CD14-positive monocyte (primary cell): ENCODE results near the gene EIF2S3B. TPM values are rescaled to one million over a fixed set of nuclear protein-coding genes. Genes with fewer than 3 reads are reported as not detected.
"Not testable (repeated sequence)": the region's sequence is repeated elsewhere in the genome, so short reads cannot be mapped to it uniquely, and the experiment has no call there.

Experiments used
- DNase-seq, 3 donors: peaks; one replicate each; pipeline ENCODE4 v3.0.0-alpha.2; 2011 to 2022
- H2AFZ ChIP-seq: 2 replicates; pipeline ENCODE4 v1.6.0; 2012; ENCODE audit warnings: mild to moderate bottlenecking, low read depth, low read length, inconsistent platforms; ENCODE audit not compliant: insufficient read depth, poor library complexity, severe bottlenecking
- H3K27ac ChIP-seq, 2 donors: 1 replicate in 1 of 2; 2 replicates in 1 of 2; pipeline ENCODE4 v1.5.1; 2012 to 2013; ENCODE audit warnings: low read length in 2 of 2, control low read depth in 1 of 2, inconsistent platforms in 1 of 2, low read depth in 1 of 2, mild to moderate bottlenecking in 1 of 2
- H3K27me3 ChIP-seq, 2 donors: one replicate each; pipeline versions ENCODE4 v1.6.0 to v1.6.1; 2011 to 2013; ENCODE audit warnings: low read length in 2 of 2; ENCODE audit not compliant: control insufficient read depth in 2 of 2, insufficient read depth in 2 of 2
- H3K36me3 ChIP-seq, 2 donors: replicated peaks in 1 of 2; 1 replicate in 1 of 2; 2 replicates in 1 of 2; pipeline versions ENCODE4 v1.5.1 to v1.6.1; 2012 to 2013; ENCODE audit warnings: low read length in 2 of 2, control low read depth in 1 of 2, inconsistent platforms in 1 of 2, mild to moderate bottlenecking in 1 of 2; ENCODE audit not compliant: insufficient read depth in 2 of 2, control insufficient read depth in 1 of 2
- H3K4me1 ChIP-seq, 2 donors: 1 replicate in 1 of 2; 2 replicates in 1 of 2; pipeline versions ENCODE4 v1.5.1 to v1.6.1; 2012 to 2013; ENCODE audit warnings: low read length in 2 of 2, control low read depth in 1 of 2, inconsistent platforms in 1 of 2, mild to moderate bottlenecking in 1 of 2, moderate library complexity in 1 of 2; ENCODE audit not compliant: insufficient read depth in 2 of 2, control insufficient read depth in 1 of 2
- H3K4me2 ChIP-seq: replicated peaks from 2 replicates; pipeline ENCODE3; 2012; ENCODE audit warnings: low read length, moderate library complexity, mild to moderate bottlenecking; ENCODE audit not compliant: poor library complexity, severe bottlenecking; ENCODE audit errors: extremely low read depth
- H3K4me3 ChIP-seq, 3 experiments: fragments of 200-600 bp in 1 of 3; sonication (generic) in 1 of 3; replicated peaks in 1 of 3; 1 replicate in 2 of 3; 2 replicates in 1 of 3; pipeline ENCODE4 v1.5.1; 2011 to 2013; ENCODE audit warnings: low read length in 3 of 3, mild to moderate bottlenecking in 3 of 3, control low read depth in 2 of 3, low read depth in 2 of 3, inconsistent platforms in 1 of 3, moderate library complexity in 1 of 3
- H3K79me2 ChIP-seq: 2 replicates; pipeline ENCODE4 v1.6.0; 2012; ENCODE audit warnings: mild to moderate bottlenecking, control low read depth, inconsistent platforms, low read length, moderate library complexity; ENCODE audit not compliant: insufficient read depth
- H3K9ac ChIP-seq: 2 replicates; pipeline ENCODE4 v1.6.0; 2017; ENCODE audit warnings: low read length, mild to moderate bottlenecking; ENCODE audit not compliant: insufficient read depth, poor library complexity, severe bottlenecking
- H3K9me3 ChIP-seq, 2 donors: replicated peaks in 1 of 2; 1 replicate in 1 of 2; 2 replicates in 1 of 2; pipeline versions ENCODE4 v1.5.1 to v1.6.1; 2012 to 2013; ENCODE audit warnings: low read length in 2 of 2, control low read depth in 1 of 2; ENCODE audit not compliant: control insufficient read depth in 1 of 2, insufficient read depth in 1 of 2
- H4K20me1 ChIP-seq: 2 replicates; pipeline ENCODE4 v1.6.0; 2012; ENCODE audit warnings: mild to moderate bottlenecking, low read length, control low read depth, moderate library complexity; ENCODE audit not compliant: insufficient read depth
- H3K27ac Mint-ChIP-seq, 7 donors: one replicate each; pipeline ENCODE4 v1.8.0; 2020; ENCODE audit warnings: mild to moderate bottlenecking in 7 of 7, mixed read lengths in 7 of 7, moderate library complexity in 6 of 7, inconsistent platforms in 2 of 7
- H3K27me3 Mint-ChIP-seq, 3 donors: one replicate each; pipeline ENCODE4 v1.8.0; 2021 to 2022; ENCODE audit warnings: low read depth in 3 of 3, mild to moderate bottlenecking in 3 of 3, mixed read lengths in 3 of 3, moderate library complexity in 3 of 3, inconsistent platforms in 1 of 3
- H3K36me3 Mint-ChIP-seq, 2 donors: one replicate each; pipeline ENCODE4 v1.8.0; 2020; ENCODE audit warnings: mixed read lengths in 2 of 2, inconsistent platforms in 1 of 2, mild to moderate bottlenecking in 1 of 2
- H3K4me1 Mint-ChIP-seq: one replicate; pipeline ENCODE4 v1.8.0; 2020; ENCODE audit warnings: mild to moderate bottlenecking, mixed read lengths
- H3K4me3 Mint-ChIP-seq, 2 donors: one replicate each; pipeline ENCODE4 v1.8.0; 2020; ENCODE audit warnings: mild to moderate bottlenecking in 2 of 2, mixed read lengths in 2 of 2, moderate library complexity in 1 of 2
- H3K9me3 Mint-ChIP-seq, 7 donors: one replicate each; pipeline ENCODE4 v1.8.0; 2020 to 2022; ENCODE audit warnings: mixed read lengths in 7 of 7, mild to moderate bottlenecking in 6 of 7, moderate library complexity in 6 of 7, inconsistent platforms in 2 of 7
- WGBS: methylation state at CpG from one replicate; pipeline ENCODE4 v1.1.5; 2013; ENCODE audit warnings: missing lambda C conversion rate; ENCODE audit not compliant: insufficient coverage; 5-methylcytosine and 5-hydroxymethylcytosine counted together
- intact Hi-C, 2 donors: fragments of 100-400 bp; cut with micrococcal nuclease; formaldehyde crosslinking; loops; one replicate each; pipeline versions ENCODE4 v1.15.0 to v1.15.1; 2023
- polyA plus RNA-seq, 3 donors: library from polyadenylated mRNA; depleted of rRNA in 1 of 3; unstranded in 2 of 3; stranded (reverse) in 1 of 3; fragments of 300-500 nt in 2 of 3; fragments of >200 nt in 1 of 3; fragmentation: Illumina TruSeq in 2 of 3; gene quantifications; 1 replicate in 2 of 3; 2 replicates in 1 of 3; pipeline ENCODE4 v1.2.3, GENCODE V29; 2012 to 2021
- TF ChIP-seq, protein P1 (sequence below): fragments of 200-600 bp; IDR thresholded peaks from one replicate; pipeline ENCODE4 v1.8.0; 2022; ENCODE audit warnings: antibody characterized with exemption, mild to moderate bottlenecking

The EIF2S3B gene
- polyA plus RNA-seq, 3 donors: 0.30 to 2.5 (median 0.37) TPM

DNA sequence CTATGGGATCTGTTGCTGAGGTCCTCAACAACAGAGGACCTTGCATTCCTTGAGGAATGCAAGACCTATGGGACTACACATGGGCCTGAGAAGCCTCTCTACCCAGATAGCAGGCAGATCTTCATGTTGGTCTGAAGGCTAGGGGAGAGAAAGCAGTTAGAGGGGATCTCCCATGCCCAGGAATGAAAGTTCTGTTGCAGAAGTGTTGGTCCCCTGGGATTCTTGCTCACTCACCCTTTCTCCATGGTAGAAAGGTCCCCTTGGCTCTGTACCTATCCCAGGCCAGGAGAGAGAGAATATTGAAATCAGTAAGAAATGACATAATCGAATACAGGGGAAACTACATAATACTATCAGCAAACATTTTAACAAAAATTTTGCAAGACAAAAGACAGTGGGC lies 36.0 kb upstream of the EIF2S3B start:
- WGBS: no CpG with 5 or more reads among the region's 1 CpG
- Histone ChIP-seq H3K4me1 (no peaks in the 10 kb centered on the region), H3K27ac (no peak overlapping the region), H3K9me3 (peaks cover 0 to 3% of the 10 kb centered on the region in 2 donors), H3K9ac (no peak overlapping the region), H4K20me1 (no peaks in the 10 kb centered on the region), H2AFZ (no peak overlapping the region), H3K4me3 (no peak overlapping the region), H3K79me2 (no peaks in the 10 kb centered on the region), H3K36me3 (no peaks in the 10 kb centered on the region), H3K27me3 (no peaks in the 10 kb centered on the region), H3K4me2 (no peak overlapping the region)
- TF ChIP-seq, protein P1, sequence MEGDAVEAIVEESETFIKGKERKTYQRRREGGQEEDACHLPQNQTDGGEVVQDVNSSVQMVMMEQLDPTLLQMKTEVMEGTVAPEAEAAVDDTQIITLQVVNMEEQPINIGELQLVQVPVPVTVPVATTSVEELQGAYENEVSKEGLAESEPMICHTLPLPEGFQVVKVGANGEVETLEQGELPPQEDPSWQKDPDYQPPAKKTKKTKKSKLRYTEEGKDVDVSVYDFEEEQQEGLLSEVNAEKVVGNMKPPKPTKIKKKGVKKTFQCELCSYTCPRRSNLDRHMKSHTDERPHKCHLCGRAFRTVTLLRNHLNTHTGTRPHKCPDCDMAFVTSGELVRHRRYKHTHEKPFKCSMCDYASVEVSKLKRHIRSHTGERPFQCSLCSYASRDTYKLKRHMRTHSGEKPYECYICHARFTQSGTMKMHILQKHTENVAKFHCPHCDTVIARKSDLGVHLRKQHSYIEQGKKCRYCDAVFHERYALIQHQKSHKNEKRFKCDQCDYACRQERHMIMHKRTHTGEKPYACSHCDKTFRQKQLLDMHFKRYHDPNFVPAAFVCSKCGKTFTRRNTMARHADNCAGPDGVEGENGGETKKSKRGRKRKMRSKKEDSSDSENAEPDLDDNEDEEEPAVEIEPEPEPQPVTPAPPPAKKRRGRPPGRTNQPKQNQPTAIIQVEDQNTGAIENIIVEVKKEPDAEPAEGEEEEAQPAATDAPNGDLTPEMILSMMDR: no peak
- H3K27me3 Mint-ChIP-seq: peaks cover 0 to 3% (median 0%) of the 10 kb centered on the region in 3 donors
- intact Hi-C loops: no loop called here
- no peaks in the 10 kb centered on the region for H3K4me1 Mint-ChIP-seq
- no peak overlapping the region for H3K4me3 Mint-ChIP-seq
- no peak overlapping the region for H3K27ac Mint-ChIP-seq
- no peaks in the 10 kb centered on the region for H3K36me3 Mint-ChIP-seq
- DNase-seq: no peak
- peaks cover 3 to 14% (median 6%) of the 10 kb centered on the region in 7 donors for H3K9me3 Mint-ChIP-seq

DNA sequence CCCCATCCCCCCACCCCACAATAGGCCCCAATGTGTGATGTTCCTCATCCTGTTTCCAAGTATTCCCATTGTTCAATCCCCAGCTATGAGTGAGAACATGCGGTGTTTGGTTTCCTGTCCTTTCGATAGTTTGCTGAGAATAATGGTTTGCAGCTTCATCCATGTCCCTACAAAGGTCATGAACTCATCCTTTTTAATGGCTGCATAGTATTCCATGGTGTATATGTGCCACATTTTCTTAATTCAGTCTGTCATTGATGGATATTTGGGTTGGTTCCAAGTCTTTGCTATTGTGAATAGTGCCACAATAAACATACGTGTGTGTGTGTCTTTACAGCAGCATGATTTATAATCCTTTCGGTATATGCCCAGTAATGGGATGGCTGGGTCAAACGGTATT lies 32.9 kb upstream of the EIF2S3B start:
- H4K20me1 ChIP-seq, H3K9me3 ChIP-seq, H3K4me1 ChIP-seq, DNase-seq, H3K27ac ChIP-seq, H3K27ac Mint-ChIP-seq, H3K36me3 ChIP-seq, intact Hi-C loops, H3K27me3 ChIP-seq, H3K4me2 ChIP-seq, H3K9ac ChIP-seq, H2AFZ ChIP-seq, H3K79me2 ChIP-seq, H3K27me3 Mint-ChIP-seq, H3K36me3 Mint-ChIP-seq, H3K4me3 Mint-ChIP-seq, H3K4me1 Mint-ChIP-seq, H3K4me3 ChIP-seq: not testable (repeated sequence)
- peaks cover 3 to 22% (median 14%) of the 10 kb centered on the region in 7 donors for H3K9me3 Mint-ChIP-seq
- 100% methylated on average over 1 of the region's 5 CpGs for WGBS

DNA sequence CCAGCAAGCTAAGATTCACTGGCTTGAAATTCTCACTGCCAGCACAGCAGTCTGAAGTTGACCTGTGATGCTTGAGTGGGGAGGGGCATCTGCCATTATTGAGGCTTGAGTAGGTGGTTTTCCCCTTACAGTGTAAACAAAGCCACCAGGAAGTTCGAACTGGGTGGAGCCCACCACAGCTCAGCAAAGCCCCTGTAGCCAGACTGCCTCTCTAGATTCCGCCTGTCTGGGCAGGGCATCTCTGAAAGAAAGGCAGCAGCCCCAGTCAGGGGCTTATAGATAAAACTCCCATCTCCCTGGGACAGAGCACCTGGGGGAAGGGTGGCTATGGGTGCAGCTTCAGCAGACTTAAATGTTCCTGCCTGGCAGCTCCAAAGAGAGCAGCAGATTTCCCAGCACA lies 23.8 kb upstream of the EIF2S3B start:
- H3K36me3 ChIP-seq, intact Hi-C loops, H3K4me1 Mint-ChIP-seq, H3K27me3 Mint-ChIP-seq, H3K27me3 ChIP-seq, H3K36me3 Mint-ChIP-seq, H3K4me3 Mint-ChIP-seq, H4K20me1 ChIP-seq, H3K4me3 ChIP-seq, H3K9ac ChIP-seq, H3K9me3 ChIP-seq, H2AFZ ChIP-seq, H3K4me1 ChIP-seq, H3K79me2 ChIP-seq, DNase-seq, H3K4me2 ChIP-seq, H3K27ac ChIP-seq, H3K27ac Mint-ChIP-seq: not testable (repeated sequence)
- peaks cover 10 to 22% (median 16%) of the 10 kb centered on the region in 7 donors for H3K9me3 Mint-ChIP-seq
- 40% methylated on average over 1 of the region's 2 CpGs for WGBS

DNA sequence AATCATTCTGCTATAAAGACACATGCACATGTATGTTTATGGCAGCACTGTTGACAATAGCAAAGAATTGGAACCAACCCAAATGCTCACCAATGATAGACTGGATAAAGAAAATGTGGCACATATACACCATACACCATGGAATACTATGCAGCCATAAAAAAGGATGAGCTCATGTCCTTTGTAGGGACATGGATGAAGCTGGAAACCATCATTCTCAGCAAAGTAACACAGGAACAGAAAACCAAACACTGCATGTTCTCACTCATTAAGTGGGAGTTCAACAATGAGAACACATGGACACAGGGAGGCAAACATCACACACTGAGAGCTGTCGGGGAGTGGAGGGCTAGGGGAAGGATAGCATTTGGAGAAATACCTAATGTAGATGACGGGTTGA lies 18.4 kb upstream of the EIF2S3B start:
- H3K27me3 Mint-ChIP-seq, H3K27ac ChIP-seq, H4K20me1 ChIP-seq, H3K36me3 ChIP-seq, intact Hi-C loops, H3K4me2 ChIP-seq, H3K9ac ChIP-seq, H3K4me3 ChIP-seq, H3K4me1 ChIP-seq, DNase-seq, H3K9me3 ChIP-seq, H3K4me3 Mint-ChIP-seq, H3K36me3 Mint-ChIP-seq, H2AFZ ChIP-seq, H3K4me1 Mint-ChIP-seq, H3K79me2 ChIP-seq, H3K27ac Mint-ChIP-seq, H3K27me3 ChIP-seq: not testable (repeated sequence)
- peaks cover 0 to 14% (median 9%) of the 10 kb centered on the region in 7 donors for H3K9me3 Mint-ChIP-seq
- WGBS: no CpG with 5 or more reads among the region's 2 CpGs
